Measurements from ENCODE around the gene HAP1.

The HAP1 gene

GRCh38 chr17:41773731-41774193, 39.3 kb upstream of the HAP1 start:
- peaks cover 33% of the 10 kb centered on the region in 2 donors for H3K36me3 ChIP-seq (ENCODE audit: control insufficient read depth in 2 of 2, insufficient read depth in 2 of 2, low read length in 2 of 2)
- no peaks in the 10 kb centered on the region for H3K9me3 ChIP-seq (ENCODE audit: control insufficient read depth in 2 of 2, low read length in 2 of 2)
- H3K4me3 ChIP-seq (ENCODE audit: low read length in 2 of 2), result peak overlapping the region in 1 of 2 donors; percentile 43
- H3K27ac ChIP-seq (ENCODE audit: low read depth in 2 of 2, low read length in 2 of 2), result peak overlapping the region; percentile 95
- no peaks in the 10 kb centered on the region for H3K27me3 ChIP-seq (ENCODE audit: control insufficient read depth in 2 of 2, insufficient read depth in 2 of 2, low read length in 2 of 2)
- H3K4me1 ChIP-seq (ENCODE audit: control insufficient read depth in 2 of 2, insufficient read depth in 2 of 2, low read length in 2 of 2), result peaks cover 60 to 70% of the 10 kb centered on the region in 2 donors
- H3K9ac ChIP-seq (ENCODE audit: low read depth in 1 of 2, low read length in 2 of 2), result peak overlapping the region; percentile 68 to 82

- Histone ChIP-seq H3K9ac (ENCODE audit: low read depth in 1 of 2, low read length in 2 of 2) (peak overlapping the region; percentile 72 to 82), H3K4me3 (ENCODE audit: low read length in 2 of 2) (peak overlapping the region in 1 of 2 donors; percentile 56), H3K4me1 (ENCODE audit: control insufficient read depth in 2 of 2, insufficient read depth in 2 of 2, low read length in 2 of 2) (peaks cover 60 to 68% of the 10 kb centered on the region in 2 donors)
Observed at GRCh38 chr17:41773190-41773588, 38.7 kb upstream of the HAP1 start.

GRCh38 chr17:41772586-41773189, 38.2 kb upstream of the HAP1 start:
- Histone ChIP-seq H3K4me1 (ENCODE audit: control insufficient read depth in 2 of 2, insufficient read depth in 2 of 2, low read length in 2 of 2) (peaks cover 55 to 63% of the 10 kb centered on the region in 2 donors), H3K4me3 (ENCODE audit: low read length in 2 of 2) (peak overlapping the region; percentile 25 to 56), H3K27me3 (ENCODE audit: control insufficient read depth in 2 of 2, insufficient read depth in 2 of 2, low read length in 2 of 2) (no peaks in the 10 kb centered on the region), H3K27ac (ENCODE audit: low read depth in 2 of 2, low read length in 2 of 2) (peak overlapping the region; percentile 95), H3K9ac (ENCODE audit: low read depth in 1 of 2, low read length in 2 of 2) (peak overlapping the region; percentile 72 to 82), H3K9me3 (ENCODE audit: control insufficient read depth in 2 of 2, low read length in 2 of 2) (no peaks in the 10 kb centered on the region), H3K36me3 (ENCODE audit: control insufficient read depth in 2 of 2, insufficient read depth in 2 of 2, low read length in 2 of 2) (peaks cover 39 to 43% of the 10 kb centered on the region in 2 donors)

More at GRCh38 chr17:41773190-41773588, 38.7 kb upstream of the HAP1 start:
- H3K36me3 ChIP-seq (ENCODE audit: control insufficient read depth in 2 of 2, insufficient read depth in 2 of 2, low read length in 2 of 2), result peaks cover 37 to 39% of the 10 kb centered on the region in 2 donors
- H3K27me3 ChIP-seq (ENCODE audit: control insufficient read depth in 2 of 2, insufficient read depth in 2 of 2, low read length in 2 of 2), result no peaks in the 10 kb centered on the region
- no peaks in the 10 kb centered on the region for H3K9me3 ChIP-seq (ENCODE audit: control insufficient read depth in 2 of 2, low read length in 2 of 2)
- peak overlapping the region; percentile 95 for H3K27ac ChIP-seq (ENCODE audit: low read depth in 2 of 2, low read length in 2 of 2)

GRCh38 chr17:41772218-41772585, 37.8 kb upstream of the HAP1 start:
- peak overlapping the region; percentile 95 for H3K27ac ChIP-seq (ENCODE audit: low read depth in 2 of 2, low read length in 2 of 2)
- peaks cover 43 to 47% of the 10 kb centered on the region in 2 donors for H3K36me3 ChIP-seq (ENCODE audit: control insufficient read depth in 2 of 2, insufficient read depth in 2 of 2, low read length in 2 of 2)
- H3K4me1 ChIP-seq (ENCODE audit: control insufficient read depth in 2 of 2, insufficient read depth in 2 of 2, low read length in 2 of 2), result peaks cover 50 to 58% of the 10 kb centered on the region in 2 donors
- peak overlapping the region; percentile 72 to 82 for H3K9ac ChIP-seq (ENCODE audit: low read depth in 1 of 2, low read length in 2 of 2)
- H3K9me3 ChIP-seq (ENCODE audit: control insufficient read depth in 2 of 2, low read length in 2 of 2), result no peaks in the 10 kb centered on the region
- no peaks in the 10 kb centered on the region for H3K27me3 ChIP-seq (ENCODE audit: control insufficient read depth in 2 of 2, insufficient read depth in 2 of 2, low read length in 2 of 2)
- peak overlapping the region; percentile 25 to 56 for H3K4me3 ChIP-seq (ENCODE audit: low read length in 2 of 2)

GRCh38 chr17:41771389-41772206, 37.2 kb upstream of the HAP1 start:
- peak overlapping the region; percentile 95 for H3K27ac ChIP-seq (ENCODE audit: low read depth in 2 of 2, low read length in 2 of 2)
- peak overlapping the region; percentile 25 to 26 for H3K4me3 ChIP-seq (ENCODE audit: low read length in 2 of 2)
- no peaks in the 10 kb centered on the region for H3K9me3 ChIP-seq (ENCODE audit: control insufficient read depth in 2 of 2, low read length in 2 of 2)
- H3K36me3 ChIP-seq (ENCODE audit: control insufficient read depth in 2 of 2, insufficient read depth in 2 of 2, low read length in 2 of 2), result peaks cover 47 to 48% of the 10 kb centered on the region in 2 donors
- peak overlapping the region; percentile 72 to 82 for H3K9ac ChIP-seq (ENCODE audit: low read depth in 1 of 2, low read length in 2 of 2)
- H3K4me1 ChIP-seq (ENCODE audit: control insufficient read depth in 2 of 2, insufficient read depth in 2 of 2, low read length in 2 of 2), result peaks cover 46 to 52% of the 10 kb centered on the region in 2 donors
- no peaks in the 10 kb centered on the region for H3K27me3 ChIP-seq (ENCODE audit: control insufficient read depth in 2 of 2, insufficient read depth in 2 of 2, low read length in 2 of 2)

- no peak overlapping the region for H3K27ac ChIP-seq (ENCODE audit: low read depth in 2 of 2, low read length in 2 of 2)
- H3K36me3 ChIP-seq (ENCODE audit: control insufficient read depth in 2 of 2, insufficient read depth in 2 of 2, low read length in 2 of 2), result peaks cover 55 to 59% of the 10 kb centered on the region in 2 donors
- H3K9me3 ChIP-seq (ENCODE audit: control insufficient read depth in 2 of 2, low read length in 2 of 2), result no peaks in the 10 kb centered on the region
- no peak overlapping the region for H3K9ac ChIP-seq (ENCODE audit: low read depth in 1 of 2, low read length in 2 of 2)
- peaks cover 30 to 36% of the 10 kb centered on the region in 2 donors for H3K4me1 ChIP-seq (ENCODE audit: control insufficient read depth in 2 of 2, insufficient read depth in 2 of 2, low read length in 2 of 2)
- H3K27me3 ChIP-seq (ENCODE audit: control insufficient read depth in 2 of 2, insufficient read depth in 2 of 2, low read length in 2 of 2), result no peaks in the 10 kb centered on the region
- H3K4me3 ChIP-seq (ENCODE audit: low read length in 2 of 2), result no peak overlapping the region
Observed at GRCh38 chr17:41769985-41770384, 35.5 kb upstream of the HAP1 start.

GRCh38 chr17:41769346-41769862, 35.0 kb upstream of the HAP1 start:
- Histone ChIP-seq H3K36me3 (ENCODE audit: control insufficient read depth in 2 of 2, insufficient read depth in 2 of 2, low read length in 2 of 2) (peaks cover 60 to 64% of the 10 kb centered on the region in 2 donors), H3K27ac (ENCODE audit: low read depth in 2 of 2, low read length in 2 of 2) (no peak overlapping the region), H3K9me3 (ENCODE audit: control insufficient read depth in 2 of 2, low read length in 2 of 2) (no peaks in the 10 kb centered on the region), H3K4me3 (ENCODE audit: low read length in 2 of 2) (no peak overlapping the region), H3K4me1 (ENCODE audit: control insufficient read depth in 2 of 2, insufficient read depth in 2 of 2, low read length in 2 of 2) (peaks cover 25 to 30% of the 10 kb centered on the region in 2 donors), H3K27me3 (ENCODE audit: control insufficient read depth in 2 of 2, insufficient read depth in 2 of 2, low read length in 2 of 2) (no peaks in the 10 kb centered on the region), H3K9ac (ENCODE audit: low read depth in 1 of 2, low read length in 2 of 2) (no peak overlapping the region)

- Histone ChIP-seq H3K9ac (ENCODE audit: low read depth in 1 of 2, low read length in 2 of 2) (no peak overlapping the region), H3K36me3 (ENCODE audit: control insufficient read depth in 2 of 2, insufficient read depth in 2 of 2, low read length in 2 of 2) (peaks cover 62 to 67% of the 10 kb centered on the region in 2 donors), H3K4me3 (ENCODE audit: low read length in 2 of 2) (no peak overlapping the region), H3K4me1 (ENCODE audit: control insufficient read depth in 2 of 2, insufficient read depth in 2 of 2, low read length in 2 of 2) (peaks cover 20 to 25% of the 10 kb centered on the region in 2 donors), H3K9me3 (ENCODE audit: control insufficient read depth in 2 of 2, low read length in 2 of 2) (no peaks in the 10 kb centered on the region), H3K27ac (ENCODE audit: low read depth in 2 of 2, low read length in 2 of 2) (no peak overlapping the region), H3K27me3 (ENCODE audit: control insufficient read depth in 2 of 2, insufficient read depth in 2 of 2, low read length in 2 of 2) (no peaks in the 10 kb centered on the region)
Observed at GRCh38 chr17:41768682-41769288, 34.3 kb upstream of the HAP1 start.

GRCh38 chr17:41767324-41768042, 33.0 kb upstream of the HAP1 start:
- no peaks in the 10 kb centered on the region for H3K9me3 ChIP-seq (ENCODE audit: control insufficient read depth in 2 of 2, low read length in 2 of 2)
- no peak overlapping the region for H3K4me3 ChIP-seq (ENCODE audit: low read length in 2 of 2)
- no peak overlapping the region for H3K27ac ChIP-seq (ENCODE audit: low read depth in 2 of 2, low read length in 2 of 2)
- H3K9ac ChIP-seq (ENCODE audit: low read depth in 1 of 2, low read length in 2 of 2), result no peak overlapping the region
- H3K27me3 ChIP-seq (ENCODE audit: control insufficient read depth in 2 of 2, insufficient read depth in 2 of 2, low read length in 2 of 2), result no peaks in the 10 kb centered on the region
- peaks cover 13% of the 10 kb centered on the region in 2 donors for H3K4me1 ChIP-seq (ENCODE audit: control insufficient read depth in 2 of 2, insufficient read depth in 2 of 2, low read length in 2 of 2)
- H3K36me3 ChIP-seq (ENCODE audit: control insufficient read depth in 2 of 2, insufficient read depth in 2 of 2, low read length in 2 of 2), result peaks cover 71 to 80% of the 10 kb centered on the region in 2 donors

Measured in mucosa of rectum (tissue), 2 donors.